Caco-2 (cell line): ENCODE measurements around the gene TSC22D1. TPM values are rescaled to one million over a fixed set of nuclear protein-coding genes. Genes with fewer than 3 reads are reported as not detected.
"Not testable (repeated sequence)": the region's sequence is repeated elsewhere in the genome, so short reads cannot be mapped to it uniquely, and the experiment has no call there.

Experiments used
- BruUV-seq: library from RNA; stranded (reverse); fragments of 400-500 nt; replicated peaks from 2 replicates; lab custom pipeline; 2021; lab: Mats Ljungman, UMichigan
- CTCF ChIA-PET: fragments of 300-600 bp; sonication (Branson Sonifier 250); formaldehyde crosslinking; loops from one replicate; lab custom pipeline; 2022; ENCODE audit warnings: antibody characterized with exemption; lab: Charles Lee
- POLR2A ChIA-PET: fragments of 300-600 bp; sonication (Branson Sonifier 250); formaldehyde crosslinking; loops from one replicate; lab custom pipeline; 2022; ENCODE audit warnings: antibody characterized with exemption; lab: Charles Lee
- DNase-seq, 2 experiments: peaks; one replicate each; pipeline versions ENCODE4 v3.0.0 to v3.0.0-alpha.2; 2020 to 2022
- H3K27me3 ChIP-seq: replicated peaks from 2 replicates; pipeline ENCODE4 v1.6.0; 2011; ENCODE audit warnings: low read length; ENCODE audit not compliant: control insufficient read depth, insufficient read depth
- H3K36me3 ChIP-seq: 2 replicates; pipeline ENCODE4 v1.5.1; 2011; ENCODE audit warnings: low read length; ENCODE audit not compliant: control insufficient read depth, insufficient read depth
- H3K4me1 ChIP-seq: fragments of 250-450 bp; sonication (Bioruptor Pico); 2 replicates; pipeline ENCODE4 v1.5.1; 2020; ENCODE audit warnings: mild to moderate bottlenecking
- H3K4me3 ChIP-seq: 2 replicates; pipeline ENCODE4 v1.5.1; 2011; ENCODE audit warnings: low read depth, mild to moderate bottlenecking, control low read depth, low read length
- H3K9me3 ChIP-seq: fragments of 250-450 bp; sonication (Bioruptor Pico); 2 replicates; pipeline ENCODE4 v1.5.1; 2020; ENCODE audit warnings: mild to moderate bottlenecking, moderate library complexity
- H3K27ac Mint-ChIP-seq: one replicate; pipeline ENCODE4 v1.8.0; 2022; ENCODE audit warnings: mixed read lengths; ENCODE audit not compliant: unreplicated experiment
- H3K27me3 Mint-ChIP-seq: one replicate; pipeline ENCODE4 v1.8.0; 2022; ENCODE audit warnings: mixed read lengths; ENCODE audit not compliant: insufficient read depth, unreplicated experiment
- H3K36me3 Mint-ChIP-seq: one replicate; pipeline ENCODE4 v1.8.0; 2022; ENCODE audit warnings: mild to moderate bottlenecking, mixed read lengths; ENCODE audit not compliant: insufficient read depth, unreplicated experiment
- H3K4me1 Mint-ChIP-seq: one replicate; pipeline ENCODE4 v1.8.0; 2022; ENCODE audit warnings: low read depth, mixed read lengths; ENCODE audit not compliant: unreplicated experiment
- H3K4me3 Mint-ChIP-seq: one replicate; pipeline ENCODE4 v1.8.0; 2022; ENCODE audit warnings: mild to moderate bottlenecking, moderate library complexity, mixed read lengths; ENCODE audit not compliant: unreplicated experiment
- H3K9me3 Mint-ChIP-seq: one replicate; pipeline ENCODE4 v1.8.0; 2022; ENCODE audit warnings: mixed read lengths; ENCODE audit not compliant: unreplicated experiment
- CTCF ChIP-seq, 2 experiments: fragments of 200-600 bp in 1 of 2; IDR thresholded peaks; 1 replicate in 1 of 2; 2 replicates in 1 of 2; pipeline versions ENCODE4 v1.5.1 to v1.8.0; 2011 to 2022; ENCODE audit warnings: antibody characterized with exemption in 1 of 2, control low read depth in 1 of 2, inconsistent platforms in 1 of 2, low read depth in 1 of 2, low read length in 1 of 2, mild to moderate bottlenecking in 1 of 2, moderate library complexity in 1 of 2; ENCODE audit not compliant: insufficient read depth in 1 of 2, severe bottlenecking in 1 of 2, unreplicated experiment in 1 of 2
- intact Hi-C: fragments of 100-400 bp; cut with micrococcal nuclease; formaldehyde crosslinking; loops from one replicate; pipeline ENCODE4 v1.10.0; 2022; ENCODE audit not compliant: unreplicated experiment
- total RNA-seq: library from RNA; stranded (reverse); gene quantifications from 2 replicates; pipeline ENCODE4 v1.2.3, GENCODE V29; 2022

TSC22D1 gene
- total RNA-seq, 1 experiment from 2014 or later: 159 TPM

- TF ChIP-seq CTCF (IDR thresholded peaks at IDR 0.05; ENCODE audit: insufficient read depth in 1 of 2, low read depth in 1 of 2, low read length in 1 of 2, severe bottlenecking in 1 of 2, unreplicated experiment in 1 of 2): no peak
- Histone ChIP-seq H3K4me1 (peaks cover 20% of the 10 kb centered on the region), H3K27me3 (no peaks in the 10 kb centered on the region), H3K4me3 (no peak overlapping the region), H3K9me3 (no peaks in the 10 kb centered on the region), H3K36me3 (no peaks in the 10 kb centered on the region)
- peaks cover 31% of the 10 kb centered on the region for H3K4me1 Mint-ChIP-seq
- no peaks in the 10 kb centered on the region for H3K27me3 Mint-ChIP-seq
- CTCF ChIA-PET: interaction anchor here (0.6 kb wide), 1 partner anchor 356 kb away, joined by 9 read pairs; no protein-coding TSS in a partner anchor
- no peaks in the 10 kb centered on the region for H3K36me3 Mint-ChIP-seq
- intact Hi-C loops: no loop called here
- BruUV-seq: no TSS peak
- no peaks in the 10 kb centered on the region for H3K9me3 Mint-ChIP-seq
- POLR2A ChIA-PET: no interaction called here
- DNase-seq: no peak
- no peak overlapping the region for H3K27ac Mint-ChIP-seq
- H3K4me3 Mint-ChIP-seq: no peak overlapping the region
These were observed 10.2 kb downstream of the TSC22D1 start for GRCh38 chr13:44565881-44566280.

GRCh38 chr13:44564936-44565335, 11.2 kb downstream of the TSC22D1 start:
- ChIA-PET CTCF (no interaction called here), POLR2A (no interaction called here)
- Histone ChIP-seq H3K27me3 (no peaks in the 10 kb centered on the region), H3K4me1 (peaks cover 21% of the 10 kb centered on the region), H3K36me3 (no peaks in the 10 kb centered on the region), H3K4me3 (no peak overlapping the region), H3K9me3 (no peaks in the 10 kb centered on the region)
- intact Hi-C loops: no loop called here
- Mint-ChIP-seq H3K36me3 (no peaks in the 10 kb centered on the region), H3K27me3 (no peaks in the 10 kb centered on the region), H3K4me1 (peaks cover 34% of the 10 kb centered on the region), H3K4me3 (no peak overlapping the region), H3K27ac (no peak overlapping the region), H3K9me3 (no peaks in the 10 kb centered on the region)
- no peak for TF ChIP-seq CTCF (IDR thresholded peaks at IDR 0.05; ENCODE audit: insufficient read depth in 1 of 2, low read depth in 1 of 2, low read length in 1 of 2, severe bottlenecking in 1 of 2, unreplicated experiment in 1 of 2)
- BruUV-seq: no TSS peak
- no peak for DNase-seq

GRCh38 chr13:44562853-44563252, 13.3 kb downstream of the TSC22D1 start:
- H3K36me3 Mint-ChIP-seq: not testable (repeated sequence)

GRCh38 chr13:44561351-44561750, 14.8 kb downstream of the TSC22D1 start:
- no peak overlapping the region for H3K27ac Mint-ChIP-seq
- peaks cover 28% of the 10 kb centered on the region for H3K4me1 Mint-ChIP-seq
- intact Hi-C loops: no loop called here
- Histone ChIP-seq H3K9me3 (no peaks in the 10 kb centered on the region; the same call in 1 of the 2 replicates), H3K4me3 (no peak overlapping the region), H3K4me1 (peaks cover 13% of the 10 kb centered on the region), H3K27me3 (no peaks in the 10 kb centered on the region), H3K36me3 (no peaks in the 10 kb centered on the region)
- ChIA-PET CTCF (no interaction called here), POLR2A (no interaction called here)
- no peaks in the 10 kb centered on the region for H3K27me3 Mint-ChIP-seq
- TF ChIP-seq CTCF (IDR thresholded peaks at IDR 0.05; ENCODE audit: insufficient read depth in 1 of 2, low read depth in 1 of 2, low read length in 1 of 2, severe bottlenecking in 1 of 2, unreplicated experiment in 1 of 2): no peak
- no peak overlapping the region for H3K4me3 Mint-ChIP-seq
- DNase-seq: no peak
- H3K36me3 Mint-ChIP-seq: peaks cover 4% of the 10 kb centered on the region
- BruUV-seq: no TSS peak
- H3K9me3 Mint-ChIP-seq: no peaks in the 10 kb centered on the region

More at GRCh38 chr13:44562853-44563252, 13.3 kb downstream of the TSC22D1 start:
- H3K9me3 ChIP-seq, H3K27me3 ChIP-seq, BruUV-seq, intact Hi-C loops, H3K27ac Mint-ChIP-seq, POLR2A ChIA-PET, H3K4me3 ChIP-seq, H3K27me3 Mint-ChIP-seq, H3K4me3 Mint-ChIP-seq, DNase-seq, H3K9me3 Mint-ChIP-seq, H3K36me3 ChIP-seq, CTCF ChIA-PET: not testable (repeated sequence)
- peaks cover 21% of the 10 kb centered on the region for H3K4me1 ChIP-seq
- peaks cover 34% of the 10 kb centered on the region for H3K4me1 Mint-ChIP-seq
